C4-2B (cell line): ENCODE results near the gene LILRA6.
"Not testable (repeated sequence)": the region's sequence is repeated elsewhere in the genome, so short reads cannot be mapped to it uniquely, and the experiment has no call there.

Experiments used
- H3K27ac ChIP-seq: fragments of 450-650 bp; 2 replicates; pipeline ENCODE4 v1.5.1; 2017
- ZFX ChIP-seq: fragments of 450-650 bp; IDR thresholded peaks from 2 replicates; pipeline ENCODE4 v1.6.1; 2017
- TF ChIP-seq, protein P1 (sequence below): fragments of 450-650 bp; conservative IDR thresholded peaks from 2 replicates; pipeline ENCODE4 v1.5.1; 2017; ENCODE audit warnings: mild to moderate bottlenecking

LILRA6 gene

DNA sequence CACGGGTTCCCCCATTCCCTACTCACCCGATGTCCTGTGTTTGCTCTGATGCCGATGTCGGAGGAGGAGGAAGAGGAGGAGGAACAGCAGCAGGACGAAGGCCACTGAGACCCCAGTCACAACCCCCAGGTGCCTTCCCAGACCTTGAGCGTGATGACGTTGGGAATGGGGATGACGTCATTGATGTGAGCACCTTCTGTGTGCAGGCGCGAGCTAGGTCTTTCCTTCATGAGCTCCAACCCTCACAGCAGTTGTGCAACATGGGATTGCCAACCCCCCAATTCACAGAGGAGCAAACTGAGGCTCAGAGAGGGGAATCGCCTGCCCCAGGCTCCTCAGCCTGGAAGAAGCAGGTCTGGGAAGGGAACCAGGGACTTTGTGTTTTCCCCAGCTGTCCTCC is 10.3 kb upstream of the LILRA6 start:
- no peak for TF ChIP-seq ZFX
- TF ChIP-seq, protein P1, sequence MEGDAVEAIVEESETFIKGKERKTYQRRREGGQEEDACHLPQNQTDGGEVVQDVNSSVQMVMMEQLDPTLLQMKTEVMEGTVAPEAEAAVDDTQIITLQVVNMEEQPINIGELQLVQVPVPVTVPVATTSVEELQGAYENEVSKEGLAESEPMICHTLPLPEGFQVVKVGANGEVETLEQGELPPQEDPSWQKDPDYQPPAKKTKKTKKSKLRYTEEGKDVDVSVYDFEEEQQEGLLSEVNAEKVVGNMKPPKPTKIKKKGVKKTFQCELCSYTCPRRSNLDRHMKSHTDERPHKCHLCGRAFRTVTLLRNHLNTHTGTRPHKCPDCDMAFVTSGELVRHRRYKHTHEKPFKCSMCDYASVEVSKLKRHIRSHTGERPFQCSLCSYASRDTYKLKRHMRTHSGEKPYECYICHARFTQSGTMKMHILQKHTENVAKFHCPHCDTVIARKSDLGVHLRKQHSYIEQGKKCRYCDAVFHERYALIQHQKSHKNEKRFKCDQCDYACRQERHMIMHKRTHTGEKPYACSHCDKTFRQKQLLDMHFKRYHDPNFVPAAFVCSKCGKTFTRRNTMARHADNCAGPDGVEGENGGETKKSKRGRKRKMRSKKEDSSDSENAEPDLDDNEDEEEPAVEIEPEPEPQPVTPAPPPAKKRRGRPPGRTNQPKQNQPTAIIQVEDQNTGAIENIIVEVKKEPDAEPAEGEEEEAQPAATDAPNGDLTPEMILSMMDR = no peak
- H3K27ac ChIP-seq = no peak overlapping the region

DNA sequence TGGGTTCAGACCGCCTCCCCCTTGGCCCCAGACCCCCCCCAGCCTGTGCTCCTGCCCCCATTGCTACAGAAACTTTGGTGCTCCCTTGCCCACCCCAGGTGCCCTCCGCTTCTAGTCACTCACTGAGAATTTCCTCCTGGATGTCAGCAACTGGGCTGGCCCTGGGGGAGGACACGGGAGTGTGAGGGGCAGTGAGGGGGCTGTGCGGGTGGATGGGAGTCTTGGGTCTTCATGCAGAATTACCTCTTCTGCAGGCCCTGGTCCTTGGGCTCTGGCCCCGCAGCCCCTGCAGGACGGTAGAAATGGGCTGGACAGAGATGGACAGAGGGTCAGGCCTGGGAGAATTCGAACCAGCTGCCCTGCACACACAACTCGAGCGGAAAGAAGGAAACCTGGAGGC is 9.7 kb upstream of the LILRA6 start:
- H3K27ac ChIP-seq = no peak overlapping the region
- no peak for TF ChIP-seq ZFX
- TF ChIP-seq, protein P1 = no peak

DNA sequence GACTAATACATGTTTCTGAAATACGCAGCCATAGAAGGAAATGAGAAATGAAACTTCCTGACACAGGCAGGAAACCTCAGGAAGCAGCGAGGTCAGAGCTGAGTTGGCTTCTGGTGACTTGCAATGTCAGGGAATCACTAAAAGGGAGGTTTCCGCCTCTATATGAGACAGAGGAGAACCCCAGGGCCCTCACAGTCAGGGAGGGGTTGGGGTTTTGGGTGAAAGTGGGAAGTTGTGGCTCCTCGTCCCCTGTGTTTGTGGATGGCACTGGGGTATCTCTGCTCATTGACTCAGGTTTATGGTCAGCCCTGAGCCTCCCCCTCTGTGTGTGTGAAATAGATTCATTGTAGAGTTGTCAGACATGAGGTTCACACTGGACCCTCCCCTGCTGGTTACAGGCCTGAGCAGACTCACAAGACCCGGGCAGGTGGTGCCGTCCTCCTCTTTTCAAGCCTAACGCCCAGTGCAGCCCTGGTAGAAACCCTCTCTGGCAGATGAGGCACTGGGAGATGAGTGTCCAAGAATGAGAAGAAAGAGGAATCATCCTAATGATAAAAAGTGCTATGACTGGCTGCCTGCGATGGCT is 5.5 kb upstream of the LILRA6 start:
- no peak for TF ChIP-seq ZFX
- TF ChIP-seq, protein P1 = no peak
- H3K27ac ChIP-seq = no peak overlapping the region

DNA sequence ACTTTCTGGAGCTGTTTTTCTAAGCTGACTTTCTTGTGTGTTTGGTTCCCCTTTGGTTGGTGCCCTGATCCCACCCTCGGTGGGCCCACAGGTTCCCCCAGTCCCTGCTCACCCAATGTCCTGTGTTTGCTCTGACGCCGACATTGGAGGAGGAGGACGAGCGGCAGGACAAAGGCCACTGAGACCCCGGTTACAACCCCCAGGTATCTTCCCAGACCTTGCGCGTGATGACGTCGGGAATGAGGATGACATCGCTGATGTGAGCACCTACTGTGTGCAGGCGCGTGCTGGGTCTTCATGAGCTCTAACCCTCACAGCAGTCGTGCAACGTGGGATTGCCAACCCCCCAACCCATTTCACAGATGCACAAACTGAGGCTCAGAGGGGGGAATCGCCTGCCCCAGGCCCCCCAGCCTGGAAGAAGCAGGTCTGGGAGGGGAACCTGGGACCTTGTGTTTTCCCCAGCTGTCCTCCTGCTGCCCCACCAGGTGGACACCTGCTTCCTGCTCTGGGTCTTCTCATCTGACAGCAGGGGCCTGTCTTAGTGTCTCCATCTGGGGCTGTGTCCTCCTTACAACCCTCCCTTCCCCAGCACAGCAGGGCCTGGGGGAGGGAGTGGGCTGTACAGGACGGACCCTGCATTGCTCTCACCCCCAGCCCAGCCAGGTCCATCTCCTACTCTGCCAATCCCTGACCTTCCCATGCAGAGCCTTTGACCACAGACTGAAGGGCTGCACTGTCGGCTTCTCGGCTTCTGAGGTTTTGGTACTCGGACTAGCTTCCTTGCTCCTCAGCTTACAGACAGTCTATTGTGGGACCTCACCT is 4.7 kb upstream of the LILRA6 start:
- TF ChIP-seq ZFX = no peak
- TF ChIP-seq, protein P1 = no peak
- H3K27ac ChIP-seq = no peak overlapping the region

DNA sequence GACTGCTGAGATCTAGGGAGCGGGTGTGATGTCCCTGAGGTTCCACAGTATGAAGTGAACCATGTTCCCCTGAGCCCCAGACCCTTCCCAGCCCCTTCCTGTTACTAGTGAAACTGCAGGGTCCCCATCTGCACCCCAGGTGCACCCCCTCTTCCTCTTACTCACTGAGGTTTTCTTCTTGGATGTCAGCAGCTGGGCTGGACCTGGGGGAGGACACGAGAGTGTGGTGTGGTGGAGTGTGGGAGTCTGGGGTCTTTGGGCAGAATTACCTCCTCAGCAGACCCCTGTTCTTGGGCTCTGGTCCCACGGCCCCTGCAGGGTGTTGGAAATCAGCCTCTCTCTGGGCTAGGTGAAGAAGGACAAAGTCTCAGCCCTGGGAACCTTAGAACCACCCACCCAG is 3.3 kb upstream of the LILRA6 start:
- no peak overlapping the region for H3K27ac ChIP-seq
- TF ChIP-seq ZFX = no peak
- TF ChIP-seq, protein P1 = no peak

DNA sequence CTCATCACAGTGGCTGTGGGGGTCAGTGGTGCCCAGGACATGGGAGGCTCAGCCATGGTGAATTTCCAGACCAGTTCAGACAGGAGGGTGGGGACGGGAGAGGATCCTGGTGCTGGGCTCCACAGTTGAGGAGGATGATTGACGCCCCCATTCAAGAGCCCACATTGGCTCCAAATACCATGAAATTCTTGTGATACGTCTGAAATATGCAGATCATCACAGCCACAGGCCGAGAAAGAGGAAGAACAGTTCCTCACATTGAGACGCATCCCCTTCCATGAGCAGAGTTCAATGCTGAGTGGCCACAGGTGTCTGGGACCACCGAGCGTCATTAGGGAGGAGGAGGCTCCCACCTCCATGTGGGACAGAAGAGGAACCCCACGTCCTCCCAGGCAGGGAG is 1.2 kb upstream of the LILRA6 start:
- H3K27ac ChIP-seq = not testable (repeated sequence)

DNA sequence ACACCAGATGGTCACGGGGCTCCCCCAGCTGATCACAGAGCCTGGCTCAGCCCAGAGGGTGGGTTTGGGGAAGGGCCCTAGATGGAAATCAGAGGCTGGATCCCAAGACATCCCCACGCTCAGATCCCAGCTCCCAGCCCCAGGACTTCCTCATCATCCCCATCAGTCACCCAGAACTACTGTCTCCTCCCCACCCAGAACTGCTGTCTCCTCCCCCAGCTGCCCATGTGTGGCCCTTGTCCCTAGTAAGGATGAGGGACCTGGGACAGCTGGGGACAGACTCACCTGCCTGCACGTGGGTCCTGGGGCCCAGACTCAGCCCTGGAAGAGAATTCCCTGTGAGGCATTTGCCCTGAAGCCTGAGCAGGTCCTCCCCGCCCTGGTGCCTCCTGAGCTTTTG is 356 bp downstream of the LILRA6 start:
- not testable (repeated sequence) for H3K27ac ChIP-seq

DNA sequence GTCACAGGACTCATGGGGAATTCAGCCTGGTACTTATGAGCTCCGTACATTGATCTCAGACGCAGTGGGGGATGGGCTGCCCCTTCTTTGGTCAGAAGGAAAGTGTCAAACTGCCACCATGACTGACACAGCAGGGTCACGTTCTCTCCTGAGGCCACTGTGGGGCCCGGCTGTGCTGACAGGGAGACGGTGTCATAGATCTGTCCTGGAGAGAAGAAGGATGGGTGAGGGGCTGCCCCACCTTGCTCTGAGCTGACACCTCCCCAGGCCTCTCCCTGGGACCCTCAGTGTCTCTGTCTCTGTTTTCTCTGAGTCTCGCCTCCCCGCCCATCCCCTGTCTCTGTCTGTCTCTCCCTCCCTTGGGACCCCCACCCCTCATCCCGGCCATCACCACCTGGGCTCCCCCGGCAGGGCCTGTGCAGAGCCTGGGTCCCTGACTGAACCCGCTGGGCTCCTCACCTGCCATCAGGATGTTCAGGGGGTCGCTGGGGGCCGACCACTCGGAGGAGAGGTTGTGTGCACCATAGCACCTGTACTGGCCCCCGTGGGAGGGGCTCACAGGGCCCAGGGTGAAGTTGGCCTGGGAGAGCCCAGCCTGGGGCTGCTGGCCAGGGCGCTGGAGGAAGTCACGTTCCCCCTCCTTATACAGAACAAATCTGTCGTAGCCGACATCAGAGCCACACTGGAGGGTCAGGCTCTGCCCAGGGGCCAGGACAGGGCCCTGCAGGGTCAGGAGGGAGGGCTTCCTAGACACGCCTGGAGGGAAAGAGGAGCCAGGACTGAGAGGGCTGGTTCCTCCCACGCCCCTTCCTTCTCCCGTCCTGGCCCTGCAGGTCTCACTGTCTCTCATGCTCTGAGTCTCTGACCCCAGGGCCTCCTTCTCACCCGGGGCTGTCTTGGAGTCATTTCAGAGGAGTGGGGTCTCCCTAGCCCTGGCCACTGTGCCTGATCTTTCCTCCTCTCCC is 1.9 kb downstream of the LILRA6 start:
- H3K27ac ChIP-seq = not testable (repeated sequence)

DNA sequence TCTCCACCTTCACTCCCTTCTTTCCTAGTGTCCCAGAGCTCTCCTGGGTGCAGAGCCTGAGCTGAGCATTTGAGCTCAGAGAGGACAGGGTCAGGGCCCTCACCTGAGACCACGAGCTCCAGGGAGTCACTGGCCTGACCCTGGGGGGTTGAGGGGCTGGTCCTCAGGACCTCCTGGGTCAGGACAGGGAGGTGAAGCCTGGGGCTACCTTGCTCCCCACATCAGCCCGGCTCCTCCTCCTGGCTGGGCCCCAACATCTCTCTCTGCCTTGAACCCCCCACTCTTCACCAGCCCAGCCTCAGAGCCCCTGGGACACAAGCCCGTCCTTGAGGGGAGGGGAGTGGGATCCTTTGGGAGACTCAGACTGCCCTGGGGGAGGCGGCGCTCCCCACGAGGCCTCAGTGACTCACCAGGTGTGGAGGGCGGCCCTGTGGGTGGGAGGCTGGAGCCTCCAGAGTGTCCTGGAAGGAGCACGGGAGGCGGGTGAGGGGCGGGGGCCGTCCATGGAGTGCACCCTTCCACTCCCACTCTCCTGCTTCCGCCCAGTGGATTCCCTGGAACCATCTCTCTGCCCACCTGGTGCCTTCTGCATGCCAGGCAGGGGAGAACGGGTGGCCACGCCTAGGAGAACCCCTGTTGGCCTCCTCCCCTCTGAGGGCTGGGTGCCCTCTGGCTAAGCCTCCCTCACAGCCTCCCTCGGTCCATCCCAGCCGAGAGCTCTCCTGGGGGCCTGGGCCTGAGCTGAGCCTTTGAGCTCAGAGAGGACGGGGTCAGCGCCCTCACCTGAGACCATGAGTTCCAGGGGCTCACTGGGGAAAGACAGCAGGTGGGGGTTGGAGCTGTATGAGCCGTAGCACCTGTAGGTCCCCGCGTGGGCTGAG is 2.9 kb downstream of the LILRA6 start:
- H3K27ac ChIP-seq = not testable (repeated sequence)
